ENCODE results near the gene IKZF1.

IKZF1 gene

GRCh38 chr7:50293509-50294179 lies 10.9 kb upstream of the IKZF1 start:
- Histone ChIP-seq H3K36me3 (no peaks in the 10 kb centered on the region), H3K4me3 (no peak overlapping the region), H3K4me1 (no peaks in the 10 kb centered on the region), H3K27ac (no peak overlapping the region), H3K27me3 (no peaks in the 10 kb centered on the region), H3K9me3 (no peaks in the 10 kb centered on the region)
- no peak for DNase-seq
- intact Hi-C loops (cut with DNase I; ENCODE audit: low total_unique reads), result no loop called here
- TF ChIP-seq CTCF (IDR thresholded peaks at IDR 0.05), result no peak

- Histone ChIP-seq H3K4me1 (no peaks in the 10 kb centered on the region), H3K27me3 (no peaks in the 10 kb centered on the region), H3K36me3 (no peaks in the 10 kb centered on the region), H3K27ac (no peak overlapping the region), H3K4me3 (no peak overlapping the region), H3K9me3 (no peaks in the 10 kb centered on the region)
- DNase-seq, result no peak
- TF ChIP-seq CTCF (IDR thresholded peaks at IDR 0.05), result no peak
- intact Hi-C loops (cut with DNase I; ENCODE audit: low total_unique reads), result no loop called here
Measured at GRCh38 chr7:50295133-50295532, 9.4 kb upstream of the IKZF1 start.

- no peaks in the 10 kb centered on the region for H3K4me1 ChIP-seq
- H3K27ac ChIP-seq, result no peak overlapping the region
- intact Hi-C loops (cut with DNase I; ENCODE audit: low total_unique reads), result no loop called here
- no peaks in the 10 kb centered on the region for H3K36me3 ChIP-seq
- DNase-seq, result no peak
- H3K27me3 ChIP-seq, result no peaks in the 10 kb centered on the region
- no peak overlapping the region for H3K4me3 ChIP-seq
- no peaks in the 10 kb centered on the region for H3K9me3 ChIP-seq
- TF ChIP-seq CTCF (IDR thresholded peaks at IDR 0.05), result no peak
Measured at GRCh38 chr7:50296799-50297198, 7.7 kb upstream of the IKZF1 start.

- H3K9me3 ChIP-seq, result no peaks in the 10 kb centered on the region
- no peak for DNase-seq
- intact Hi-C loops (cut with DNase I; ENCODE audit: low total_unique reads), result no loop called here
- no peak overlapping the region for H3K27ac ChIP-seq
- H3K4me3 ChIP-seq, result no peak overlapping the region
- TF ChIP-seq CTCF (IDR thresholded peaks at IDR 0.05), result no peak
- H3K36me3 ChIP-seq, result no peaks in the 10 kb centered on the region
- peaks cover 0 to 18% of the 10 kb centered on the region in 2 donors for H3K27me3 ChIP-seq
- H3K4me1 ChIP-seq, result peaks cover 0 to 5% (median 0%) of the 10 kb centered on the region in 4 donors
Measured at GRCh38 chr7:50298811-50299562, 5.5 kb upstream of the IKZF1 start.

GRCh38 chr7:50300336-50300735 lies 4.2 kb upstream of the IKZF1 start:
- DNase-seq, result no peak
- Histone ChIP-seq H3K4me1 (peaks cover 0 to 16% (median 5%) of the 10 kb centered on the region in 4 donors), H3K27ac (no peak overlapping the region), H3K9me3 (no peaks in the 10 kb centered on the region), H3K27me3 (peaks cover 0 to 31% of the 10 kb centered on the region in 2 donors), H3K4me3 (no peak overlapping the region), H3K36me3 (no peaks in the 10 kb centered on the region)
- intact Hi-C loops (cut with DNase I; ENCODE audit: low total_unique reads), result no loop called here
- TF ChIP-seq CTCF (IDR thresholded peaks at IDR 0.05), result no peak
